Gastroesophageal sphincter (tissue), 4 donors: ENCODE results near the gene TSGA10. TPM values are rescaled to one million over a fixed set of nuclear protein-coding genes. Genes with fewer than 3 reads are reported as not detected.

Source experiments
- ATAC-seq: fragments of 150-250 bp; one replicate; pipeline ENCODE4 v1.9.1; 2016; ENCODE audit warnings: mild to moderate bottlenecking, moderate library complexity
- H3K27ac ChIP-seq, 4 donors: fragments of 200-600 bp; sonication (generic) in 3 of 4; 1 replicate in 3 of 4; 2 replicates in 1 of 4; pipeline ENCODE4 v1.5.1; 2016 to 2019
- H3K27me3 ChIP-seq: fragments of 200-600 bp; sonication (generic); one replicate; pipeline ENCODE4 v1.5.1; 2019
- H3K36me3 ChIP-seq, 2 donors: fragments of 200-600 bp; sonication (generic); one replicate each; pipeline ENCODE4 v1.5.1; 2019; ENCODE audit warnings: control low read depth in 1 of 2
- H3K4me1 ChIP-seq, 3 donors: fragments of 200-600 bp; sonication (generic); 1 replicate in 2 of 3; 2 replicates in 1 of 3; pipeline ENCODE4 v1.5.1; 2016 to 2019; ENCODE audit warnings: control low read depth in 2 of 3
- H3K4me3 ChIP-seq, 2 donors: fragments of 200-600 bp; sonication (generic); one replicate each; pipeline ENCODE4 v1.5.1; 2019; ENCODE audit warnings: mild to moderate bottlenecking in 1 of 2, moderate library complexity in 1 of 2
- H3K9me3 ChIP-seq, 3 donors: fragments of 200-600 bp; sonication (generic); one replicate each; pipeline ENCODE4 v1.5.1; 2017 to 2019; ENCODE audit warnings: control low read depth in 2 of 3
- EP300 ChIP-seq: sonication (generic); formaldehyde crosslinking; IDR thresholded peaks from one replicate; pipeline ENCODE4 v1.6.1; 2017; ENCODE audit warnings: antibody characterized with exemption, mild to moderate bottlenecking
- POLR2A ChIP-seq, 2 donors: fragments of 450-650 bp; IDR thresholded peaks; one replicate each; pipeline ENCODE4 v1.6.1; 2017; ENCODE audit warnings: antibody characterized with exemption in 2 of 2, mild to moderate bottlenecking in 2 of 2, moderate library complexity in 1 of 2
- POLR2AphosphoS5 ChIP-seq: sonication (generic); formaldehyde crosslinking; IDR thresholded peaks from one replicate; pipeline ENCODE4 v1.6.1; 2017; ENCODE audit warnings: antibody characterized with exemption
- WGBS, 2 donors: methylation state at CpG; one replicate each; pipeline ENCODE4 v1.1.5; 2018; ENCODE audit warnings: low coverage in 1 of 2; 5-methylcytosine and 5-hydroxymethylcytosine counted together
- total RNA-seq, 4 donors: library from RNA; depleted of rRNA; stranded (reverse); fragments of >200 nt; gene quantifications; one replicate each; pipeline ENCODE4 v1.1.0, GENCODE V29; 2016
- TF ChIP-seq, protein P1 (sequence below), 4 experiments: fragments of 200-600 bp in 2 of 4; fragments of 450-650 bp in 2 of 4; sonication (generic) in 1 of 4; IDR thresholded peaks; one replicate each; pipeline ENCODE4 v1.5.1; 2017 to 2019; ENCODE audit warnings: antibody characterized with exemption in 4 of 4, mild to moderate bottlenecking in 2 of 4, moderate library complexity in 2 of 4

TSGA10 gene
- total RNA-seq, 4 donors from 2014 or later, result 1.2 to 2.2 (median 1.5) TPM

DNA sequence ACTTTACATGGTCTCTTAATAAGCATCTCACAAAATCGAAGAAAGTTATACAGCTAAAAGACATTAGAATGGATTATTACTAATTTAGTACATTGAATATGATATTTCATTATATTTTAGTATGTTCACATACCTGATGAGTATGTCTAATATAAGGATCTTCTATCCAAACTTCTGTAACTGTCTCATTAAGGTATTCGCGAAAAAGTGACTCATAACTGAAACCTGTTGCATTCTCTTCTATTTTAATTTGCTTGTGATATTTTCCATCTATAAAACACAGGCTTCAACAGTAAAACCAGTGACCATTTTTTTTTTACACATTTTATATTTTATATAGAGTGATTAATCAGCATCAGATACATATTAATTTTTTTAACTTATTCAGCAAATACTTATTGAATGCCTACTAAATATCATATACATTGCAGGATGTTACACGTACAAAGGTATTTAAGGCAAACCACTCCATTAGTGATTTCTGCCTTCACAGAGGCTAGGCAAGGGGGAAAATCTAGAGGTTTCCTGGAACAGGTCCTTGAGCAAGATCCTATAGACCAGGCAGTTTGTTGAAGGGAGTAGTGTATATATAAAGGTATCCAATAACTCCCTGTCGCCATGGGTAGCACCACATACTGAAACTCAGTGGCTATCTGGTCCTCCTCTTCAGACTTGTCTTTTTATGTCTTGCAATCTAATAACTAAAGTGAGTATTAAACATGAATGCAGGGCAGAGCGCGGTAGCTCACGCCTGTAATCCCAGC lies 16.8 kb upstream of the TSGA10 start:
- H3K9me3 ChIP-seq, result no peaks in the 10 kb centered on the region
- 90 to 93% methylated on average over 7 to 8 of the region's 8 CpGs for WGBS, 2 donors
- H3K27ac ChIP-seq, result no peak overlapping the region
- H3K4me3 ChIP-seq, result no peak overlapping the region
- TF ChIP-seq POLR2AphosphoS5, result no peak
- TF ChIP-seq EP300, result no peak
- TF ChIP-seq, protein P1, sequence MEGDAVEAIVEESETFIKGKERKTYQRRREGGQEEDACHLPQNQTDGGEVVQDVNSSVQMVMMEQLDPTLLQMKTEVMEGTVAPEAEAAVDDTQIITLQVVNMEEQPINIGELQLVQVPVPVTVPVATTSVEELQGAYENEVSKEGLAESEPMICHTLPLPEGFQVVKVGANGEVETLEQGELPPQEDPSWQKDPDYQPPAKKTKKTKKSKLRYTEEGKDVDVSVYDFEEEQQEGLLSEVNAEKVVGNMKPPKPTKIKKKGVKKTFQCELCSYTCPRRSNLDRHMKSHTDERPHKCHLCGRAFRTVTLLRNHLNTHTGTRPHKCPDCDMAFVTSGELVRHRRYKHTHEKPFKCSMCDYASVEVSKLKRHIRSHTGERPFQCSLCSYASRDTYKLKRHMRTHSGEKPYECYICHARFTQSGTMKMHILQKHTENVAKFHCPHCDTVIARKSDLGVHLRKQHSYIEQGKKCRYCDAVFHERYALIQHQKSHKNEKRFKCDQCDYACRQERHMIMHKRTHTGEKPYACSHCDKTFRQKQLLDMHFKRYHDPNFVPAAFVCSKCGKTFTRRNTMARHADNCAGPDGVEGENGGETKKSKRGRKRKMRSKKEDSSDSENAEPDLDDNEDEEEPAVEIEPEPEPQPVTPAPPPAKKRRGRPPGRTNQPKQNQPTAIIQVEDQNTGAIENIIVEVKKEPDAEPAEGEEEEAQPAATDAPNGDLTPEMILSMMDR (IDR thresholded peaks at IDR 0.05), result no peak
- no peak for TF ChIP-seq POLR2A (IDR thresholded peaks at IDR 0.05)
- H3K4me1 ChIP-seq, result peaks cover 0 to 4% (median 0%) of the 10 kb centered on the region in 3 donors
- H3K27me3 ChIP-seq, result no peaks in the 10 kb centered on the region
- H3K36me3 ChIP-seq, result peaks cover 4 to 63% of the 10 kb centered on the region in 2 donors
- no peak for ATAC-seq

DNA sequence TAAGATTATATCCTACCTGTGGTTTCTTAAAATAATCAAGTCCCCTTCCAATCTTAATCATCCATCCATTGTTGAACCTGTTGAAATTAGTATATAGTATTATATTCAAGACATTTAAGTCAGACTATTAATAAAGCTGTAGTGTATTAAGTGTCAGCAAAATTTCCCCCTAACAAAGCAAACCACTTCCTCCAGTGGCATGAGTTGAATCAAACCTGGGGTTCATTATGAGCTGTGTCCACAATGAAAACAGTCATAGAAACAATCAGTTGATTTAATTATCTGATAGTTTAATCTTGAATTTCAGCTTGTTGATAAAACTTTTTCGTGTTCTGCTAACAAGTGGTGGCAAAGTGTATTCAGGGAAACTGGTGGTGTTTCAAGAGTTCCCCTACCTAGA lies 14.8 kb upstream of the TSGA10 start:
- Histone ChIP-seq H3K27me3 (no peaks in the 10 kb centered on the region), H3K9me3 (no peaks in the 10 kb centered on the region), H3K36me3 (peaks cover 4 to 81% of the 10 kb centered on the region in 2 donors), H3K4me3 (no peak overlapping the region), H3K4me1 (no peaks in the 10 kb centered on the region), H3K27ac (no peak overlapping the region)
- no peak for ATAC-seq
- 59 to 100% methylated on average over 1 of the region's 1 CpG for WGBS, 2 donors
- TF ChIP-seq EP300 (no peak), POLR2A (IDR thresholded peaks at IDR 0.05) (no peak), POLR2AphosphoS5 (no peak)
- TF ChIP-seq, protein P1 (IDR thresholded peaks at IDR 0.05), result no peak

DNA sequence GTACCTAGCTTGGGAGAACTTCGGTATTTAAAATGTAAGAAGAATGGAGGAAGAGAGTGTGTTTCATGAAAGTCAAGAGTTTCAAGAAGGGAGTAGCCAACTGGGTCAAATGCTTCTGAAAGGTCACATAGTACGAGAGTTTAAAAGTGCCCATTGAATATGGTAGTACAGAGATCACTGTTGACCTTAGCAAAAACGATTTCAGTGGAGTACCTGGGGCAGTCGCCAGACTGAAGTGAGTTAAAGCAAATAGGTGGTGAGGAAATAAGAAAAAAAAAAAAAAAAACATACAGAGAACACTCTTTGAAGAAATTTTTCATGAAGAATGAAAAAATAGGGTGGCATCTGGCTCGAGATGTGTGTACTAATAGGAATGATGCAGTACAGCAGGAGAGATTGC lies 11.5 kb upstream of the TSGA10 start:
- no peaks in the 10 kb centered on the region for H3K9me3 ChIP-seq
- H3K4me1 ChIP-seq, result no peaks in the 10 kb centered on the region
- WGBS, 2 donors, result 90% methylated on average over 3 of the region's 5 CpGs
- no peaks in the 10 kb centered on the region for H3K27me3 ChIP-seq
- no peak for TF ChIP-seq EP300
- no peak for TF ChIP-seq POLR2AphosphoS5
- no peak for TF ChIP-seq POLR2A (IDR thresholded peaks at IDR 0.05)
- TF ChIP-seq, protein P1 (IDR thresholded peaks at IDR 0.05), result no peak
- H3K27ac ChIP-seq, result no peak overlapping the region
- no peak for ATAC-seq
- peaks cover 4 to 87% of the 10 kb centered on the region in 2 donors for H3K36me3 ChIP-seq
- H3K4me3 ChIP-seq, result no peak overlapping the region

DNA sequence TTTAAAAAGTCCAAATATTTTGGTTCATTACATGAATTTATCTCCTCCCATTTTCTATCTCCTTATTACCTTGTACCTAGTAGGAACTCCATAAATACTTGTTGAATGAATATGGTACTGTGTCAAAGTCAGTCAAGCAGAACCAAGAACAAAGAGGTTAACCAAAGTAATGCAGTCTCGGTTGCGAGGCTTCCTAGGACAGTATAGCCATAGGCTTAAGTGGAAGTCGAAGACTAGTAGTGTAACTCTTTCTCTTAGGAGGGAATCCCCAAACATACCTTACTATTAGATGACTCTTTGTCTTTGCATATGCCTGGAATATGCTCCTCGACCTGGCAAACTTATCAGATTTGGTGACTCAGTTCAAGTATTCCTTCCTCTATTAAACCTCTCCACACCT lies 4.9 kb upstream of the TSGA10 start:
- WGBS, 2 donors, result 80 to 88% methylated on average over 4 of the region's 4 CpGs
- H3K4me1 ChIP-seq, result peaks cover 3 to 13% (median 8%) of the 10 kb centered on the region in 3 donors
- no peaks in the 10 kb centered on the region for H3K9me3 ChIP-seq
- no peak overlapping the region for H3K27ac ChIP-seq
- no peak for ATAC-seq
- no peaks in the 10 kb centered on the region for H3K27me3 ChIP-seq
- H3K4me3 ChIP-seq, result no peak overlapping the region
- H3K36me3 ChIP-seq, result peaks cover 0 to 62% of the 10 kb centered on the region in 2 donors
- TF ChIP-seq EP300, result no peak
- no peak for TF ChIP-seq POLR2A (IDR thresholded peaks at IDR 0.05)
- TF ChIP-seq, protein P1 (IDR thresholded peaks at IDR 0.05), result no peak
- no peak for TF ChIP-seq POLR2AphosphoS5

DNA sequence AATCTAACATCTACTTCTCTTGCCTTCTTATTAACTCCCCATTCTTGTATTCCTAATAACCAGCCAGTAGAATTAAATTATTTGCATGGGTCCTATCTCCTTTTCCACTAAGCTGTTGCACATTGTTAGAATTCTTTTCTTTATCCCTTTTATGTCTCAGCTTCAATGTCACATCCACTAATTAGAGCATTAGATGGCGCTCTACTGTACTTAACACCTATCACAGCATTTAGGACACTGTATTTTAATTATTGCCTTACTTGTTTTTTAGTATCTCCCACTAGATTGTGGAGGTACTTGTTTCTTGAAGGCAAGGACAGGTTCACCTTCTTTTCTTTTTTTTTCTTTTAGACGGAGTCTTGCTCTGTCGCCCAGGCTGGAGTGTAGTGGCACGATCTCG lies 3.9 kb upstream of the TSGA10 start:
- no peak for ATAC-seq
- no peaks in the 10 kb centered on the region for H3K9me3 ChIP-seq

More for the DNA sequence above, 3.9 kb upstream of the TSGA10 start:
- Histone ChIP-seq H3K27ac (no peak overlapping the region), H3K4me3 (no peak overlapping the region), H3K4me1 (peaks cover 3 to 21% (median 15%) of the 10 kb centered on the region in 3 donors), H3K27me3 (no peaks in the 10 kb centered on the region), H3K36me3 (peaks cover 0 to 53% of the 10 kb centered on the region in 2 donors)
- WGBS, 2 donors, result 75 to 100% methylated on average over 1 to 2 of the region's 5 CpGs
- no peak for TF ChIP-seq POLR2AphosphoS5
- no peak for TF ChIP-seq POLR2A (IDR thresholded peaks at IDR 0.05)
- TF ChIP-seq, protein P1 (IDR thresholded peaks at IDR 0.05), result no peak
- TF ChIP-seq EP300, result no peak
